HepG2 (cell line): ENCODE measurements around the gene SPAG9. TPM values are rescaled to one million over a fixed set of nuclear protein-coding genes. Genes with fewer than 3 reads are reported as not detected.
A peak's percentile ranks its signal among the peaks of the same experiment; 100 is the strongest.

ENCODE experiments used
- ATF2 ChIP-seq: sonication (generic); formaldehyde crosslinking; IDR thresholded peaks from 2 replicates; pipeline ENCODE4 v1.4.0; 2020; ENCODE audit warnings: missing genetic modification reagents
- ATF6 ChIP-seq: sonication (generic); formaldehyde crosslinking; conservative IDR thresholded peaks from 2 replicates; pipeline ENCODE4 v1.4.0; 2020; ENCODE audit warnings: missing genetic modification reagents
- BORCS8-MEF2B ChIP-seq: sonication (generic); formaldehyde crosslinking; IDR thresholded peaks from 2 replicates; pipeline ENCODE4 v1.8.0; 2022; ENCODE audit warnings: mild to moderate bottlenecking, missing genetic modification reagents
- CEBPB ChIP-seq: IDR thresholded peaks from 2 replicates; pipeline ENCODE4 v1.6.1; 2011; ENCODE audit warnings: low read depth, low read length, improper control_type of control experiment, borderline replicate concordance
- HNRNPUL1 ChIP-seq: fragments of 200-400 bp; formaldehyde crosslinking; IDR thresholded peaks from 2 replicates; pipeline ENCODE4 v1.6.1; 2017; ENCODE audit warnings: low read depth, mild to moderate bottlenecking, low read length, moderate library complexity
- IRX3 ChIP-seq: sonication (generic); formaldehyde crosslinking; IDR thresholded peaks from 2 replicates; pipeline ENCODE4 v1.8.1; 2023; ENCODE audit warnings: mild to moderate bottlenecking, low read depth, missing genetic modification reagents, borderline replicate concordance
- MAFF ChIP-seq: IDR thresholded peaks from 2 replicates; pipeline ENCODE4 v1.6.1; 2011; ENCODE audit warnings: low read depth, low read length, improper control_type of control experiment
- MED13 ChIP-seq: sonication (generic); formaldehyde crosslinking; IDR thresholded peaks from 2 replicates; pipeline ENCODE4 v1.5.0; 2020; ENCODE audit warnings: missing genetic modification reagents
- MXD4 ChIP-seq: IDR thresholded peaks from 2 replicates; pipeline ENCODE4 v1.6.1; 2016; ENCODE audit warnings: mild to moderate bottlenecking, missing biosample characterization, missing genetic modification reagents
- NAIF1 ChIP-seq: sonication (generic); formaldehyde crosslinking; IDR thresholded peaks from 2 replicates; pipeline ENCODE4 v1.5.0; 2020; ENCODE audit warnings: mild to moderate bottlenecking, missing genetic modification reagents, borderline replicate concordance
- NBN ChIP-seq: fragments of 450-650 bp; conservative IDR thresholded peaks from 2 replicates; pipeline ENCODE4 v1.6.1; 2017
- NCOA1 ChIP-seq: sonication (generic); formaldehyde crosslinking; IDR thresholded peaks from 2 replicates; pipeline ENCODE4 v1.9.0; 2021; ENCODE audit warnings: missing genetic modification reagents
- NR0B2 ChIP-seq: sonication (generic); formaldehyde crosslinking; IDR thresholded peaks from 2 replicates; pipeline ENCODE4 v1.4.0; 2020; ENCODE audit warnings: mild to moderate bottlenecking, missing genetic modification reagents
- RCOR2 ChIP-seq: IDR thresholded peaks from 2 replicates; pipeline ENCODE4 v1.6.1; 2016; ENCODE audit warnings: missing biosample characterization, missing genetic modification reagents
- ZBTB39 ChIP-seq: sonication (generic); formaldehyde crosslinking; IDR thresholded peaks from 2 replicates; pipeline ENCODE4 v1.5.0; 2020; ENCODE audit warnings: missing genetic modification reagents
- ZFP36L1 ChIP-seq: sonication (generic); formaldehyde crosslinking; IDR thresholded peaks from 2 replicates; pipeline ENCODE4 v1.8.0; 2022; ENCODE audit warnings: mild to moderate bottlenecking, missing genetic modification reagents, moderate library complexity
- ZFP90 ChIP-seq: sonication (generic); formaldehyde crosslinking; IDR thresholded peaks from 2 replicates; pipeline ENCODE4 v1.8.0; 2022; ENCODE audit warnings: missing genetic modification reagents, mild to moderate bottlenecking, inconsistent platforms, borderline replicate concordance
- ZNF20 ChIP-seq: sonication (generic); formaldehyde crosslinking; IDR thresholded peaks from 2 replicates; pipeline ENCODE4 v1.4.0; 2020; ENCODE audit warnings: mild to moderate bottlenecking, moderate library complexity, missing genetic modification reagents
- ZNF230 ChIP-seq: sonication (generic); formaldehyde crosslinking; IDR thresholded peaks from 2 replicates; pipeline ENCODE4 v1.4.0; 2020; ENCODE audit warnings: mild to moderate bottlenecking, missing genetic modification reagents
- ZNF256 ChIP-seq: sonication (generic); formaldehyde crosslinking; conservative IDR thresholded peaks from 2 replicates; pipeline ENCODE4 v1.4.0; 2020; ENCODE audit warnings: missing genetic modification reagents
- ZNF296 ChIP-seq: sonication (generic); formaldehyde crosslinking; conservative IDR thresholded peaks from 2 replicates; pipeline ENCODE4 v1.5.0; 2020; ENCODE audit warnings: mild to moderate bottlenecking, missing genetic modification reagents
- ZNF441 ChIP-seq: sonication (generic); formaldehyde crosslinking; IDR thresholded peaks from 2 replicates; pipeline ENCODE4 v1.7.0; 2021; ENCODE audit warnings: missing genetic modification reagents, borderline replicate concordance
- ZNF501 ChIP-seq: sonication (generic); formaldehyde crosslinking; IDR thresholded peaks from 2 replicates; pipeline ENCODE4 v1.5.1; 2020; ENCODE audit warnings: mild to moderate bottlenecking, moderate library complexity, missing genetic modification reagents
- ZNF629 ChIP-seq: sonication (generic); formaldehyde crosslinking; conservative IDR thresholded peaks from 2 replicates; pipeline ENCODE4 v1.5.0; 2020; ENCODE audit warnings: missing genetic modification reagents
- polyA plus RNA-seq, 8 experiments: library from polyadenylated mRNA; depleted of rRNA in 3 of 8; stranded (reverse) in 7 of 8; unstranded in 1 of 8; fragments of >200 nt; fragmentation: Illumina TruSeq in 4 of 8; extraction: Trizol in 4 of 8; gene quantifications; 2 replicates each; pipeline versions ENCODE4 v1.2.1 to v1.2.3, GENCODE V29; 2011 to 2016; ENCODE audit warnings: low read depth in 4 of 8, missing spikeins in 1 of 8, mixed read lengths in 1 of 8; ENCODE audit not compliant: insufficient read depth in 1 of 8
- total RNA-seq, 5 experiments: library from RNA; depleted of rRNA; stranded (reverse); fragments of >200 nt; fragmentation: Illumina TruSeq; extraction: Trizol; gene quantifications; 2 replicates each; pipeline ENCODE4 v1.2.3, GENCODE V29; 2016; ENCODE audit warnings: low read depth in 1 of 5

Gene SPAG9
- total and polyA plus RNA-seq, 2 of the 13 experiments (the other 11 are each of a cell fraction or from before 2014, with no cell fraction given) = 43.2 to 78.6 TPM

- TF ChIP-seq ZBTB39 (no peak), NAIF1 (no peak), IRX3 (CRISPR knock-in tag) (no peak), HNRNPUL1 (no peak), ATF2 (CRISPR knock-in tag) (peak; percentile 48; the same call in 1 of the 2 replicates), MXD4 (no peak), ZNF629 (no peak), NBN (no peak), ZNF296 (CRISPR knock-in tag) (no peak), BORCS8-MEF2B (CRISPR knock-in tag) (no peak), CEBPB (no peak), RCOR2 (CRISPR knock-in tag) (no peak), NCOA1 (CRISPR knock-in tag) (no peak), MED13 (no peak), ATF6 (no peak), ZNF501 (no peak; the same call in 1 of the 2 replicates), MAFF (no peak), ZFP90 (CRISPR knock-in tag) (no peak), ZNF256 (CRISPR knock-in tag) (0 out of 2 replicates have a peak, but pooled peaks have one; percentile 33), NR0B2 (no peak), ZNF230 (no peak), ZNF20 (no peak), ZNF441 (CRISPR knock-in tag) (no peak), ZFP36L1 (CRISPR knock-in tag) (peak; percentile 48; the same call in 1 of the 2 replicates)
Observed at GRCh38 chr17:51120739-51121619, at the start of gene SPAG9 (continued).
